Epithelial cell of proximal tubule (primary cell): ENCODE results near the gene ESRRA. TPM values are rescaled to one million over a fixed set of nuclear protein-coding genes. Genes with fewer than 3 reads are reported as not detected.
"Not testable (repeated sequence)": the region's sequence is repeated elsewhere in the genome, so short reads cannot be mapped to it uniquely, and the experiment has no call there.

Experiments used
- DNase-seq: peaks from one replicate; pipeline ENCODE4 v3.0.0-alpha.2; 2011; ENCODE audit warnings: low read depth
- H3K4me3 ChIP-seq: 2 replicates; pipeline ENCODE4 v1.5.1; 2011; ENCODE audit warnings: low read depth, mild to moderate bottlenecking, low read length
- CTCF ChIP-seq: conservative IDR thresholded peaks from 2 replicates; pipeline ENCODE4 v1.5.1; 2012; ENCODE audit warnings: low read depth, mild to moderate bottlenecking, low read length
- total RNA-seq: library from RNA; depleted of rRNA; stranded (reverse); fragments of >200 nt; gene quantifications from 2 replicates; pipeline ENCODE4 v1.2.3, GENCODE V29; 2015

ESRRA gene
- total RNA-seq, 1 donor from 2014 or later, result 47.2 TPM

GRCh38 chr11:64303109-64304031, 2.0 kb upstream of the ESRRA start:
- no peak for TF ChIP-seq CTCF
- H3K4me3 ChIP-seq, result no peak overlapping the region
- DNase-seq, result no peak

- H3K4me3 ChIP-seq, result peak overlapping the region; percentile 68
- no peak for TF ChIP-seq CTCF
- DNase-seq, result no peak
Measured at GRCh38 chr11:64304032-64304315, 1.4 kb upstream of the ESRRA start.

- peak overlapping the region; percentile 68 for H3K4me3 ChIP-seq
- peak; percentile 92 for TF ChIP-seq CTCF
- DNase-seq, result no peak
Measured at GRCh38 chr11:64304316-64305072, 830 bp upstream of the ESRRA start.

GRCh38 chr11:64305691-64306562, 603 bp downstream of the ESRRA start:
- peak; percentile 37 for TF ChIP-seq CTCF
- H3K4me3 ChIP-seq, result peak overlapping the region; percentile 82
- DNase-seq, result no peak

- peak overlapping the region; percentile 82 for H3K4me3 ChIP-seq
- no peak for TF ChIP-seq CTCF
- DNase-seq, result no peak
Measured at GRCh38 chr11:64306563-64306875, 1.2 kb downstream of the ESRRA start.

GRCh38 chr11:64306876-64307622, 1.7 kb downstream of the ESRRA start:
- peak overlapping the region; percentile 82 for H3K4me3 ChIP-seq
- no peak for TF ChIP-seq CTCF
- DNase-seq, result no peak

GRCh38 chr11:64307795-64308194, 2.5 kb downstream of the ESRRA start:
- not testable (repeated sequence) for DNase-seq, H3K4me3 ChIP-seq
